ENCODE results near the gene KCTD10. TPM values are rescaled to one million over a fixed set of nuclear protein-coding genes. Genes with fewer than 3 reads are reported as not detected.

KCTD10 gene
- total and polyA plus RNA-seq, 4 donors: 4.2 to 20.1 (median 9.9) TPM

DNA sequence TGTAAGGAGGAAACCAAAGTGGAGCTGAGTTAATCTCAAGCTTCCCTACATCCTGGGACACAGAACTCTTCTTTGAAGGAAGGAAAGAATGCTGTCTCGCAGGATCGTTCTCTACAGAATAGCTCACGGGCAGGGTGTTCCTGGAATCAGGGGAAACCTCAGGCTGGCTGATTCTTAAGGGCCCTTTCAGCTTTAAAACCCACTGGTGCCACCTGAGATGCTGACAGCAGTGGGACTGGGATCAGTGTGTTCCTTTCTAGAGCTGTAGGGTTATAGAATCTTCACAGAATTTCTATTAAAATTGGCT is 48.1 kb upstream of the KCTD10 start:
- Histone ChIP-seq H3K4me3 (ENCODE audit: low read depth in 1 of 3, low read length in 3 of 3) (no peak overlapping the region), H3K4me1 (ENCODE audit: control insufficient read depth in 4 of 4, insufficient read depth in 4 of 4, low read length in 3 of 4) (no peaks in the 10 kb centered on the region), H3K9ac (ENCODE audit: low read depth in 1 of 2, low read length in 2 of 2) (no peak overlapping the region), H3K36me3 (ENCODE audit: control insufficient read depth in 4 of 4, insufficient read depth in 3 of 4, low read depth in 1 of 4, low read length in 3 of 4) (peaks cover 5 to 73% (median 45%) of the 10 kb centered on the region in 4 donors), H3K27ac (ENCODE audit: low read depth in 1 of 2, low read length in 2 of 2) (no peak overlapping the region), H3K9me3 (ENCODE audit: control insufficient read depth in 4 of 4, low read length in 3 of 4) (no peaks in the 10 kb centered on the region), H3K27me3 (ENCODE audit: control insufficient read depth in 4 of 4, insufficient read depth in 4 of 4, low read length in 3 of 4) (no peaks in the 10 kb centered on the region)
- TF ChIP-seq HNF4A (conservative IDR thresholded peaks at IDR 0.05) (no peak), RAD21 (IDR thresholded peaks at IDR 0.05) (no peak), TAF1 (conservative IDR thresholded peaks at IDR 0.05) (no peak), JUND (IDR thresholded peaks at IDR 0.05) (no peak), FOXA1 (IDR thresholded peaks at IDR 0.05) (no peak), SP1 (IDR thresholded peaks at IDR 0.05) (no peak), HNF4G (IDR thresholded peaks at IDR 0.05) (no peak)
- TF ChIP-seq, protein P1, sequence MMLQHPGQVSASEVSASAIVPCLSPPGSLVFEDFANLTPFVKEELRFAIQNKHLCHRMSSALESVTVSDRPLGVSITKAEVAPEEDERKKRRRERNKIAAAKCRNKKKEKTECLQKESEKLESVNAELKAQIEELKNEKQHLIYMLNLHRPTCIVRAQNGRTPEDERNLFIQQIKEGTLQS (IDR thresholded peaks at IDR 0.05): no peak
- TF ChIP-seq, protein P2, sequence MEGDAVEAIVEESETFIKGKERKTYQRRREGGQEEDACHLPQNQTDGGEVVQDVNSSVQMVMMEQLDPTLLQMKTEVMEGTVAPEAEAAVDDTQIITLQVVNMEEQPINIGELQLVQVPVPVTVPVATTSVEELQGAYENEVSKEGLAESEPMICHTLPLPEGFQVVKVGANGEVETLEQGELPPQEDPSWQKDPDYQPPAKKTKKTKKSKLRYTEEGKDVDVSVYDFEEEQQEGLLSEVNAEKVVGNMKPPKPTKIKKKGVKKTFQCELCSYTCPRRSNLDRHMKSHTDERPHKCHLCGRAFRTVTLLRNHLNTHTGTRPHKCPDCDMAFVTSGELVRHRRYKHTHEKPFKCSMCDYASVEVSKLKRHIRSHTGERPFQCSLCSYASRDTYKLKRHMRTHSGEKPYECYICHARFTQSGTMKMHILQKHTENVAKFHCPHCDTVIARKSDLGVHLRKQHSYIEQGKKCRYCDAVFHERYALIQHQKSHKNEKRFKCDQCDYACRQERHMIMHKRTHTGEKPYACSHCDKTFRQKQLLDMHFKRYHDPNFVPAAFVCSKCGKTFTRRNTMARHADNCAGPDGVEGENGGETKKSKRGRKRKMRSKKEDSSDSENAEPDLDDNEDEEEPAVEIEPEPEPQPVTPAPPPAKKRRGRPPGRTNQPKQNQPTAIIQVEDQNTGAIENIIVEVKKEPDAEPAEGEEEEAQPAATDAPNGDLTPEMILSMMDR (IDR thresholded peaks at IDR 0.05; ENCODE audit: low read depth, low read length, missing input control): no peak
- DNase-seq (ENCODE audit: low spot score): no peak
- WGBS: 94% methylated on average over 3 of the region's 3 CpGs

DNA sequence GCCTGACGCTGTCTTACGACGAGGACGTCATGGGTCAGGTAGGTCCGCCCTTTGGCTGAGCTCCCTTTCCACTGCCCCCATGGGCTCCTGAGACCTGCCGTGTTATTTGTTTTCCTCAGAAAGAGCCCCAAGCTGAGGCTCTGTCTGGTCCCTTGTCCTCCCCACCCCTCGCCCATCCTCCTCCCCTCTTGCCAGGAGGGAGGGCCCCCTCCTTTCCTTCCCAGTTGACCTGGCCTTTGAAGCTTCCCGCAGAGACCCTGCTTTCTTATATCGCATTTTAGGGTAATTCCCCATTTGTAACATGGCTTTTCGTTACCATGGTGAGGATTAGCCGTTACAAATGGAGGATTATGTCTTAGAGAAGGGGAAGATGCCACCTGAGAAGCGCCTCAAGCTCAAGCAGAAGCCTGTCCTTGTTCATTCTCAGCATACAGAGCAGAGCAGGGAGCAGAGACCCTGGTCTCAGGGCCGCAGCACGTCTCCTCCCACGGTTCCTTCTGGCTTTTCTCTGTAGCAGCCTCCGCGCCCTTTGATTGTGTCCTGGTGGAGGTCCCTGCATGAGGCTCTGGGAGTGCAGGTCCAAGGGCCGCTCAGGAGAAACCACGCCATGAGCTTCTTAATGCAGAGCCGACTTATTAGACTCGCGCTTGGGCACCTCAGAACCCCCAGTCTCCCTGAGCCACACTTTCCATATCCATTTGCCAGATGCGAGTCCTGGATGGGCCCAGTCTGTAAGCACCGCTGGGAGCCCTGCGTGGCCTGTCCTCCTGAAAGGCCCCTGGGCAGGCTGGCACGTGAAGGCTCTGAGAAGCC is 47.6 kb upstream of the KCTD10 start:
- H3K27ac ChIP-seq (ENCODE audit: low read depth in 1 of 2, low read length in 2 of 2): no peak overlapping the region
- no peaks in the 10 kb centered on the region for H3K27me3 ChIP-seq (ENCODE audit: control insufficient read depth in 4 of 4, insufficient read depth in 4 of 4, low read length in 3 of 4)
- H3K36me3 ChIP-seq (ENCODE audit: control insufficient read depth in 4 of 4, insufficient read depth in 3 of 4, low read depth in 1 of 4, low read length in 3 of 4): peaks cover 4 to 76% (median 41%) of the 10 kb centered on the region in 4 donors
- H3K9me3 ChIP-seq (ENCODE audit: control insufficient read depth in 4 of 4, low read length in 3 of 4): no peaks in the 10 kb centered on the region
- no peaks in the 10 kb centered on the region for H3K4me1 ChIP-seq (ENCODE audit: control insufficient read depth in 4 of 4, insufficient read depth in 4 of 4, low read length in 3 of 4)
- no peak overlapping the region for H3K4me3 ChIP-seq (ENCODE audit: low read depth in 1 of 3, low read length in 3 of 3)
- H3K9ac ChIP-seq (ENCODE audit: low read depth in 1 of 2, low read length in 2 of 2): no peak overlapping the region
- no peak for DNase-seq (ENCODE audit: low spot score)
- WGBS: 92% methylated on average over 26 of the region's 26 CpGs
- TF ChIP-seq, protein P3, sequence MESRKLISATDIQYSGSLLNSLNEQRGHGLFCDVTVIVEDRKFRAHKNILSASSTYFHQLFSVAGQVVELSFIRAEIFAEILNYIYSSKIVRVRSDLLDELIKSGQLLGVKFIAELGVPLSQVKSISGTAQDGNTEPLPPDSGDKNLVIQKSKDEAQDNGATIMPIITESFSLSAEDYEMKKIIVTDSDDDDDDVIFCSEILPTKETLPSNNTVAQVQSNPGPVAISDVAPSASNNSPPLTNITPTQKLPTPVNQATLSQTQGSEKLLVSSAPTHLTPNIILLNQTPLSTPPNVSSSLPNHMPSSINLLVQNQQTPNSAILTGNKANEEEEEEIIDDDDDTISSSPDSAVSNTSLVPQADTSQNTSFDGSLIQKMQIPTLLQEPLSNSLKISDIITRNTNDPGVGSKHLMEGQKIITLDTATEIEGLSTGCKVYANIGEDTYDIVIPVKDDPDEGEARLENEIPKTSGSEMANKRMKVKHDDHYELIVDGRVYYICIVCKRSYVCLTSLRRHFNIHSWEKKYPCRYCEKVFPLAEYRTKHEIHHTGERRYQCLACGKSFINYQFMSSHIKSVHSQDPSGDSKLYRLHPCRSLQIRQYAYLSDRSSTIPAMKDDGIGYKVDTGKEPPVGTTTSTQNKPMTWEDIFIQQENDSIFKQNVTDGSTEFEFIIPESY (IDR thresholded peaks at IDR 0.05): no peak
- TF ChIP-seq HNF4G (IDR thresholded peaks at IDR 0.05): no peak
- TF ChIP-seq, protein P4, sequence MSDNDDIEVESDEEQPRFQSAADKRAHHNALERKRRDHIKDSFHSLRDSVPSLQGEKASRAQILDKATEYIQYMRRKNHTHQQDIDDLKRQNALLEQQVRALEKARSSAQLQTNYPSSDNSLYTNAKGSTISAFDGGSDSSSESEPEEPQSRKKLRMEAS (IDR thresholded peaks at IDR 0.05): no peak
- TF ChIP-seq JUND (IDR thresholded peaks at IDR 0.05): no peak
- no peak for TF ChIP-seq SP1 (IDR thresholded peaks at IDR 0.05)
- TF ChIP-seq GABPA (IDR thresholded peaks at IDR 0.05 in 1 of 2, conservative IDR thresholded peaks at IDR 0.05 in 1 of 2): no peak
- no peak for TF ChIP-seq TAF1 (conservative IDR thresholded peaks at IDR 0.05)

DNA sequence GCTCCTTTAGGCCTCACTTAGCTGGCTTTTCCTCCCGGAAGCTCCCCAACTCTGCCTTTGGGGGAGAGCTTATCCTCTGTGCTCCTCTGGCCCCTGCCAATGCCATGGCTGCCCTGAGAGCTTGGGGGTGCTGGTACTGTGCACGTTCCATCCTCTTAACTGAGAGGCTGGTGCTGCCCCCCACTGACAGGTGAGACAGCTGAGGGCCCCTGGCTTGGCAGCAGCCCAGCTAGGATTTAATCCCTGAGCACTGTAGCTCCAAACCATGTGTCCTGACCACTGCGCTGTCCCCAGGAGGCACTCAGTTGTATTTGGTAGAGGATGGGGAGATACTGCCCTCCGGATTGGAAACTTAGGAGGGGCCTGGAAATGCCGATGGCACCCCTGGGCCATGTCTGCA is 46.4 kb upstream of the KCTD10 start:
- WGBS: 94% methylated on average over 5 of the region's 5 CpGs
- Histone ChIP-seq H3K27ac (ENCODE audit: low read depth in 1 of 2, low read length in 2 of 2) (no peak overlapping the region), H3K4me1 (ENCODE audit: control insufficient read depth in 4 of 4, insufficient read depth in 4 of 4, low read length in 3 of 4) (no peaks in the 10 kb centered on the region), H3K27me3 (ENCODE audit: control insufficient read depth in 4 of 4, insufficient read depth in 4 of 4, low read length in 3 of 4) (no peaks in the 10 kb centered on the region), H3K36me3 (ENCODE audit: control insufficient read depth in 4 of 4, insufficient read depth in 3 of 4, low read depth in 1 of 4, low read length in 3 of 4) (peaks cover 4 to 75% (median 42%) of the 10 kb centered on the region in 4 donors), H3K9me3 (ENCODE audit: control insufficient read depth in 4 of 4, low read length in 3 of 4) (no peaks in the 10 kb centered on the region), H3K4me3 (ENCODE audit: low read depth in 1 of 3, low read length in 3 of 3) (no peak overlapping the region), H3K9ac (ENCODE audit: low read depth in 1 of 2, low read length in 2 of 2) (no peak overlapping the region)
- no peak for TF ChIP-seq TAF1 (conservative IDR thresholded peaks at IDR 0.05)
- TF ChIP-seq FOXA2 (IDR thresholded peaks at IDR 0.05): no peak
- no peak for TF ChIP-seq YY1 (IDR thresholded peaks at IDR 0.05)
- TF ChIP-seq, protein P4 (IDR thresholded peaks at IDR 0.05): no peak
- no peak for TF ChIP-seq HNF4A (conservative IDR thresholded peaks at IDR 0.05)
- no peak for TF ChIP-seq EGR1 (IDR thresholded peaks at IDR 0.05; ENCODE audit: low read depth in 2 of 2)
- DNase-seq (ENCODE audit: low spot score): no peak
